ENCODE measurements around the gene CHFR.

DNA sequence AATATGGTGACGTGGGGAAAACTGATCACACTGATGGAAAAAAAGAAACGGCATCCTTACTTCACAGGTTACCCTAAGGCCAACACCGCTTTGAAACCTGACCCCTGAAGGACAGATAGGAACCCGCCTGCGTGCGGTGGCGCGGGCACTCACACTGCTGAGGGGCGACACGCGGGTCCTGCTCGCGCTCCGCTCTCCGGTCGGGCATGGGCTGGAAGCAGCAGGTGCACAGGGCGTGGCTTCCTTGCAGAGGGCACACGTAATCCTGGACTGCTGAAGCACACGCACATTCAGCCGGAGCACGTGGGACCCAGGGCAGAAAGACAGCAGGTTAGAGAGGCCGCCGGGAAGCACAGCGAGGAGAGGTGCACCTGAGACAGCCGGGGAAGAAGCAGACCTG lies 35.9 kb downstream of the CHFR start:
- no peak for TF ChIP-seq EZH2 (IDR thresholded peaks at IDR 0.05; ENCODE audit: borderline replicate concordance, low read depth, low read length, severe bottlenecking)
- TF ChIP-seq, protein P1, sequence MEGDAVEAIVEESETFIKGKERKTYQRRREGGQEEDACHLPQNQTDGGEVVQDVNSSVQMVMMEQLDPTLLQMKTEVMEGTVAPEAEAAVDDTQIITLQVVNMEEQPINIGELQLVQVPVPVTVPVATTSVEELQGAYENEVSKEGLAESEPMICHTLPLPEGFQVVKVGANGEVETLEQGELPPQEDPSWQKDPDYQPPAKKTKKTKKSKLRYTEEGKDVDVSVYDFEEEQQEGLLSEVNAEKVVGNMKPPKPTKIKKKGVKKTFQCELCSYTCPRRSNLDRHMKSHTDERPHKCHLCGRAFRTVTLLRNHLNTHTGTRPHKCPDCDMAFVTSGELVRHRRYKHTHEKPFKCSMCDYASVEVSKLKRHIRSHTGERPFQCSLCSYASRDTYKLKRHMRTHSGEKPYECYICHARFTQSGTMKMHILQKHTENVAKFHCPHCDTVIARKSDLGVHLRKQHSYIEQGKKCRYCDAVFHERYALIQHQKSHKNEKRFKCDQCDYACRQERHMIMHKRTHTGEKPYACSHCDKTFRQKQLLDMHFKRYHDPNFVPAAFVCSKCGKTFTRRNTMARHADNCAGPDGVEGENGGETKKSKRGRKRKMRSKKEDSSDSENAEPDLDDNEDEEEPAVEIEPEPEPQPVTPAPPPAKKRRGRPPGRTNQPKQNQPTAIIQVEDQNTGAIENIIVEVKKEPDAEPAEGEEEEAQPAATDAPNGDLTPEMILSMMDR (IDR thresholded peaks at IDR 0.05; ENCODE audit: borderline replicate concordance, extremely low read depth, low read length, poor library complexity, severe bottlenecking): no peak

Measured in DND-41 (cell line).